IPS DF 6.9 (cell line): ENCODE measurements around the gene SMYD5.

Experiments
- DNase-seq: peaks from one replicate; pipeline ENCODE4 v3.0.0-alpha.2; 2013; ENCODE audit warnings: low read depth, low spot score
- H3K27ac ChIP-seq: one replicate; pipeline ENCODE4 v1.5.1; 2013; ENCODE audit warnings: low read length, control low read depth
- H3K27me3 ChIP-seq: 2 replicates; pipeline ENCODE4 v1.6.1; 2013; ENCODE audit warnings: mild to moderate bottlenecking, low read length; ENCODE audit not compliant: control insufficient read depth, insufficient read depth
- H3K36me3 ChIP-seq: 2 replicates; pipeline ENCODE4 v1.6.1; 2013; ENCODE audit warnings: low read length; ENCODE audit not compliant: control insufficient read depth, insufficient read depth
- H3K4me1 ChIP-seq: 2 replicates; pipeline ENCODE4 v1.6.1; 2013; ENCODE audit warnings: low read length; ENCODE audit not compliant: control insufficient read depth, insufficient read depth
- H3K4me3 ChIP-seq: 2 replicates; pipeline ENCODE4 v1.5.1; 2013; ENCODE audit warnings: mild to moderate bottlenecking, low read length
- H3K9me3 ChIP-seq: 2 replicates; pipeline ENCODE4 v1.6.1; 2013; ENCODE audit warnings: low read length, inconsistent platforms; ENCODE audit not compliant: control insufficient read depth, insufficient read depth
- WGBS: extraction: QIAGEN DNeasy Blood & Tissue Kit; methylation state at CpG from one replicate; pipeline ENCODE4 v1.1.7; 2013; ENCODE audit warnings: mixed read lengths, missing lambda C conversion rate; ENCODE audit not compliant: insufficient read length, insufficient coverage; 5-methylcytosine and 5-hydroxymethylcytosine counted together

Gene SMYD5

GRCh38 chr2:73267008-73267407, 53.0 kb downstream of the SMYD5 start:
- Histone ChIP-seq H3K36me3 (0 out of 2 replicates have a peak, but pooled peaks cover 2% of the 10 kb centered on the region), H3K4me1 (peaks cover 2% of the 10 kb centered on the region), H3K4me3 (no peak overlapping the region), H3K27me3 (peaks cover 2% of the 10 kb centered on the region; the same call in 1 of the 2 replicates), H3K27ac (no peak overlapping the region), H3K9me3 (no peaks in the 10 kb centered on the region)
- DNase-seq: no peak
- no CpG with 5 or more reads among the region's 4 CpGs for WGBS

GRCh38 chr2:73268366-73268829, 54.4 kb downstream of the SMYD5 start:
- Histone ChIP-seq H3K27ac (no peak overlapping the region), H3K9me3 (no peaks in the 10 kb centered on the region), H3K27me3 (peaks cover 2% of the 10 kb centered on the region; the same call in 1 of the 2 replicates), H3K4me1 (peaks cover 2% of the 10 kb centered on the region), H3K4me3 (peak overlapping the region; percentile 28; the same call in 1 of the 2 replicates), H3K36me3 (0 out of 2 replicates have a peak, but pooled peaks cover 2% of the 10 kb centered on the region)
- DNase-seq: no peak
- no CpG with 5 or more reads among the region's 14 CpGs for WGBS

GRCh38 chr2:73268830-73269685, 55.0 kb downstream of the SMYD5 start:
- DNase-seq: no peak
- H3K4me3 ChIP-seq: peak overlapping the region; percentile 28; the same call in 1 of the 2 replicates
- H3K36me3 ChIP-seq: 0 out of 2 replicates have a peak, but pooled peaks cover 2% of the 10 kb centered on the region
- H3K9me3 ChIP-seq: no peaks in the 10 kb centered on the region
- peaks cover 2% of the 10 kb centered on the region; the same call in 1 of the 2 replicates for H3K27me3 ChIP-seq
- H3K4me1 ChIP-seq: peaks cover 2% of the 10 kb centered on the region
- H3K27ac ChIP-seq: no peak overlapping the region
- no CpG with 5 or more reads among the region's 113 CpGs for WGBS

GRCh38 chr2:73269686-73270465, 55.8 kb downstream of the SMYD5 start:
- Histone ChIP-seq H3K9me3 (no peaks in the 10 kb centered on the region), H3K4me3 (peak overlapping the region; percentile 28; the same call in 1 of the 2 replicates), H3K27me3 (peaks cover 2% of the 10 kb centered on the region; the same call in 1 of the 2 replicates), H3K4me1 (peaks cover 2% of the 10 kb centered on the region), H3K27ac (no peak overlapping the region), H3K36me3 (no peaks in the 10 kb centered on the region)
- WGBS: no CpG with 5 or more reads among the region's 22 CpGs
- no peak for DNase-seq

- H3K4me3 ChIP-seq: no peak overlapping the region
- DNase-seq: no peak
- H3K4me1 ChIP-seq: peaks cover 2% of the 10 kb centered on the region
- H3K36me3 ChIP-seq: no peaks in the 10 kb centered on the region
- no peak overlapping the region for H3K27ac ChIP-seq
- WGBS: no CpG with 5 or more reads among the region's 1 CpG
- no peaks in the 10 kb centered on the region for H3K9me3 ChIP-seq
- peaks cover 2% of the 10 kb centered on the region; the same call in 1 of the 2 replicates for H3K27me3 ChIP-seq
These were observed 58.2 kb downstream of the SMYD5 start for GRCh38 chr2:73272270-73272669.
